Spleen (tissue), 11 donors: ENCODE results near the gene TNS1. TPM values are rescaled to one million over a fixed set of nuclear protein-coding genes. Genes with fewer than 3 reads are reported as not detected.

Source experiments
- DNase-seq: peaks from one replicate; pipeline ENCODE4 v3.0.0-alpha.2; 2020
- H3K27ac ChIP-seq, 8 donors: fragments of 200-600 bp; sonication (generic) in 7 of 8; 1 replicate in 4 of 8; 2 replicates in 4 of 8; pipeline versions ENCODE4 v1.5.0 to v1.8.0; 2016 to 2021; ENCODE audit warnings: inconsistent platforms in 4 of 8, mild to moderate bottlenecking in 4 of 8, moderate library complexity in 1 of 8
- H3K27me3 ChIP-seq, 7 donors: fragments of 200-600 bp; sonication (generic) in 6 of 7; replicated peaks in 1 of 7; 1 replicate in 4 of 7; 2 replicates in 3 of 7; pipeline versions ENCODE4 v1.5.0 to v1.8.0; 2016 to 2021; ENCODE audit warnings: inconsistent platforms in 3 of 7, mild to moderate bottlenecking in 1 of 7
- H3K36me3 ChIP-seq, 6 donors: fragments of 200-600 bp; sonication (generic) in 5 of 6; 1 replicate in 4 of 6; 2 replicates in 2 of 6; pipeline versions ENCODE4 v1.5.0 to v1.8.0; 2016 to 2021; ENCODE audit warnings: inconsistent platforms in 2 of 6
- H3K4me1 ChIP-seq, 6 donors: fragments of 200-600 bp; sonication (generic) in 5 of 6; 1 replicate in 3 of 6; 2 replicates in 3 of 6; pipeline versions ENCODE4 v1.5.0 to v1.8.0; 2016 to 2021; ENCODE audit warnings: inconsistent platforms in 3 of 6
- H3K4me3 ChIP-seq, 8 donors: fragments of 200-600 bp; sonication (generic) in 7 of 8; 1 replicate in 4 of 8; 2 replicates in 4 of 8; pipeline versions ENCODE4 v1.5.0 to v1.8.0; 2016 to 2021; ENCODE audit warnings: inconsistent platforms in 4 of 8, mild to moderate bottlenecking in 4 of 8, moderate library complexity in 2 of 8
- H3K9me3 ChIP-seq, 8 donors: fragments of 200-600 bp; sonication (generic) in 7 of 8; 1 replicate in 4 of 8; 2 replicates in 4 of 8; pipeline versions ENCODE4 v1.5.0 to v1.8.0; 2016 to 2021; ENCODE audit warnings: inconsistent platforms in 4 of 8
- POLR2A ChIP-seq, 3 donors: fragments of 450-650 bp; IDR thresholded peaks; one replicate each; pipeline ENCODE4 v1.5.1; 2017; ENCODE audit warnings: antibody characterized with exemption in 3 of 3, mild to moderate bottlenecking in 1 of 3
- POLR2AphosphoS5 ChIP-seq, 3 donors: sonication (generic); formaldehyde crosslinking; IDR thresholded peaks; one replicate each; pipeline ENCODE4 v1.5.1; 2017; ENCODE audit warnings: antibody characterized with exemption in 3 of 3
- WGBS, 5 donors: extraction: QIAGEN DNeasy Blood & Tissue Kit in 3 of 5; methylation state at CpG; one replicate each; pipeline versions ENCODE4 v1.1.5 to v1.1.7; 2013 to 2018; 5-methylcytosine and 5-hydroxymethylcytosine counted together
- intact Hi-C: fragments of 100-400 bp; cut with DNase I; formaldehyde crosslinking; loops from one replicate; pipeline ENCODE4 v1.15.0; 2023; ENCODE audit warnings: low total_unique reads
- polyA plus RNA-seq, 3 donors: library from polyadenylated mRNA; stranded (reverse); fragments of 200-250 nt; gene quantifications; one replicate each; pipeline ENCODE4 v1.2.1, GENCODE V29; 2013
- total RNA-seq, 7 donors: library from RNA; depleted of rRNA in 3 of 7; stranded (reverse); fragments of >200 nt in 3 of 7; fragmentation: NEBNext Ultra II Directional in 4 of 7; extraction: Animal tissue kit (Norgen Biotek cat#: 25700) in 4 of 7; gene quantifications; one replicate each; pipeline versions ENCODE4 v1.1.0 to v1.2.1, GENCODE V29; 2016 to 2021
- TF ChIP-seq, protein P1 (sequence below), 11 experiments: fragments of 200-600 bp in 7 of 11; fragments of 450-650 bp in 4 of 11; sonication (generic) in 4 of 11; IDR thresholded peaks in 8 of 11; conservative IDR thresholded peaks in 3 of 11; 1 replicate in 7 of 11; 2 replicates in 4 of 11; pipeline versions ENCODE4 v1.4.0 to v1.8.0; 2016 to 2021; ENCODE audit warnings: antibody characterized with exemption in 11 of 11, inconsistent platforms in 4 of 11, mild to moderate bottlenecking in 1 of 11
- donor health status: healthy with polysubstance abuse.
- donor health status: DM: no; HTN: no; CAD: no; lungs with moderate emphysema.
- donor health status: DM: no; HTN: no; CAD: no.
- donor health status: Bipolar disorder and iron deficiency.
- donor health status: healthy.
- donor health status: DM: no; HTN: no; CAD: no.
- donor health status: DM: yes; HTN: yes; CAD: no.

TNS1 gene
- total and polyA plus RNA-seq, 10 donors: 6.9 to 580 (median 246) TPM

- TF ChIP-seq, protein P1, sequence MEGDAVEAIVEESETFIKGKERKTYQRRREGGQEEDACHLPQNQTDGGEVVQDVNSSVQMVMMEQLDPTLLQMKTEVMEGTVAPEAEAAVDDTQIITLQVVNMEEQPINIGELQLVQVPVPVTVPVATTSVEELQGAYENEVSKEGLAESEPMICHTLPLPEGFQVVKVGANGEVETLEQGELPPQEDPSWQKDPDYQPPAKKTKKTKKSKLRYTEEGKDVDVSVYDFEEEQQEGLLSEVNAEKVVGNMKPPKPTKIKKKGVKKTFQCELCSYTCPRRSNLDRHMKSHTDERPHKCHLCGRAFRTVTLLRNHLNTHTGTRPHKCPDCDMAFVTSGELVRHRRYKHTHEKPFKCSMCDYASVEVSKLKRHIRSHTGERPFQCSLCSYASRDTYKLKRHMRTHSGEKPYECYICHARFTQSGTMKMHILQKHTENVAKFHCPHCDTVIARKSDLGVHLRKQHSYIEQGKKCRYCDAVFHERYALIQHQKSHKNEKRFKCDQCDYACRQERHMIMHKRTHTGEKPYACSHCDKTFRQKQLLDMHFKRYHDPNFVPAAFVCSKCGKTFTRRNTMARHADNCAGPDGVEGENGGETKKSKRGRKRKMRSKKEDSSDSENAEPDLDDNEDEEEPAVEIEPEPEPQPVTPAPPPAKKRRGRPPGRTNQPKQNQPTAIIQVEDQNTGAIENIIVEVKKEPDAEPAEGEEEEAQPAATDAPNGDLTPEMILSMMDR (IDR thresholded peaks at IDR 0.05 in 8 of 11, conservative IDR thresholded peaks at IDR 0.05 in 3 of 11): no peak
- TF ChIP-seq POLR2AphosphoS5 (IDR thresholded peaks at IDR 0.05): peak in 2 of 3 donors; percentile 17 to 19
Measured at GRCh38 chr2:217802266-217802665, 200.5 kb downstream of the TNS1 start.

DNA sequence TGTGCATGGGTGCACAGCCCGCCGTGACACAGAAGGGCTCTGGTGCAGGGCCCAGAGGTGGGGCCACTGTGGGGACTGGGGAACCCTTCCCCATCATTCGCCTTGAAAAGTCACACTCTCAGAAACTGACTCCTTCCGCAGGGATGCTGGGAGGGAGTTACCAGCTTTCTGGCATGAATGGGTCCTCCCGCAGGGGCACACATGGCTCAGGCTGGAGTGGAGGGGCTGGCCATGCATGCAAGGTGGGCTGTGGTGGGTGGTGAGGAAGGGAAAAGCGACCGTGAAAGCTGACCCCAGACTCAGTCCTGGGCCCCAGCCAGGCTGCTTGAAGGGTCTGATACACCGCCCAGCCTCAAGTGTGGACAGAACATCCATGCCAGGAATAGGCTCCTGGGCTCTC, 201.1 kb downstream of the TNS1 start:
- TF ChIP-seq POLR2AphosphoS5 (IDR thresholded peaks at IDR 0.05) (peak in 1 of 3 donors; percentile 28), POLR2A (IDR thresholded peaks at IDR 0.05) (no peak)
- TF ChIP-seq, protein P1 (IDR thresholded peaks at IDR 0.05 in 8 of 11, conservative IDR thresholded peaks at IDR 0.05 in 3 of 11): no peak
- no peak for DNase-seq
- no peak overlapping the region for H3K27ac ChIP-seq
- no peaks in the 10 kb centered on the region for H3K27me3 ChIP-seq
- peaks cover 0 to 48% (median 22%) of the 10 kb centered on the region in 6 donors for H3K4me1 ChIP-seq
- peaks cover 0 to 73% (median 12%) of the 10 kb centered on the region in 6 donors for H3K36me3 ChIP-seq
- no peaks in the 10 kb centered on the region for H3K9me3 ChIP-seq
- WGBS, 5 donors: 79 to 92% (median 89%) methylated on average over 8 of the region's 8 CpGs
- no peak overlapping the region for H3K4me3 ChIP-seq
- intact Hi-C loops: no loop called here

More at GRCh38 chr2:217802266-217802665, 200.5 kb downstream of the TNS1 start:
- 79 to 87% (median 82%) methylated on average over 4 of the region's 4 CpGs for WGBS, 5 donors
- Histone ChIP-seq H3K27me3 (no peaks in the 10 kb centered on the region), H3K4me1 (peaks cover 0 to 48% (median 24%) of the 10 kb centered on the region in 6 donors), H3K4me3 (no peak overlapping the region), H3K36me3 (peaks cover 0 to 79% (median 12%) of the 10 kb centered on the region in 6 donors), H3K9me3 (no peaks in the 10 kb centered on the region), H3K27ac (peak overlapping the region in 1 of 8 donors; percentile 5)
- intact Hi-C loops: no loop called here
- DNase-seq: no peak

DNA sequence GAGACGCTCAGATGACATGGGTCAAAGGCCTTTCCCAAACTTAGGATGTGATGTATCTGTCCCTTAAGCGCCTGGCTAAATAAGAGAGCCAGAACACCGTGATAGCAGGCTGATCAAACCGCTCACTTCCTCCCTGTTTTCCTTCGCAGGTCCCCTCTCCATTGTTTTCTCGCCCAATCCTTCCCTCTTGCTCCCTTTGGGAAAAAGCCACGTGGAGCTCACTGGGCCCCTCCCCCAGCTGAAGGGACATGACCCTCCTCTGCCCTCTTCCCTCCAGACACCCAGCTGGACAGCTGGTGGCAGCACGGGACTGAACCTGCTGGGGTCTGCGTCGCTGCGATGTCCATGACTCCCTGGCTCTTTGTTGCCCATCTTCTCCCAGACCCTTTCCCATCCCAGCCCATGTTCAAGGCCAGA, 201.7 kb downstream of the TNS1 start:
- Histone ChIP-seq H3K27me3 (no peaks in the 10 kb centered on the region), H3K4me1 (peaks cover 0 to 48% (median 20%) of the 10 kb centered on the region in 6 donors), H3K36me3 (peaks cover 0 to 67% (median 12%) of the 10 kb centered on the region in 6 donors), H3K27ac (peak overlapping the region in 3 of 8 donors; percentile 11 to 24 (median 15)), H3K9me3 (no peaks in the 10 kb centered on the region), H3K4me3 (no peak overlapping the region)
- whole genome bisulfite sequencing, 5 donors: 61 to 76% (median 69%) methylated on average over 11 of the region's 11 CpGs
- intact Hi-C loops: no loop called here
- TF ChIP-seq POLR2A (IDR thresholded peaks at IDR 0.05) (no peak), POLR2AphosphoS5 (IDR thresholded peaks at IDR 0.05) (peak in 1 of 3 donors; percentile 27)
- TF ChIP-seq, protein P1 (IDR thresholded peaks at IDR 0.05 in 8 of 11, conservative IDR thresholded peaks at IDR 0.05 in 3 of 11): no peak
- no peak for DNase-seq

DNA sequence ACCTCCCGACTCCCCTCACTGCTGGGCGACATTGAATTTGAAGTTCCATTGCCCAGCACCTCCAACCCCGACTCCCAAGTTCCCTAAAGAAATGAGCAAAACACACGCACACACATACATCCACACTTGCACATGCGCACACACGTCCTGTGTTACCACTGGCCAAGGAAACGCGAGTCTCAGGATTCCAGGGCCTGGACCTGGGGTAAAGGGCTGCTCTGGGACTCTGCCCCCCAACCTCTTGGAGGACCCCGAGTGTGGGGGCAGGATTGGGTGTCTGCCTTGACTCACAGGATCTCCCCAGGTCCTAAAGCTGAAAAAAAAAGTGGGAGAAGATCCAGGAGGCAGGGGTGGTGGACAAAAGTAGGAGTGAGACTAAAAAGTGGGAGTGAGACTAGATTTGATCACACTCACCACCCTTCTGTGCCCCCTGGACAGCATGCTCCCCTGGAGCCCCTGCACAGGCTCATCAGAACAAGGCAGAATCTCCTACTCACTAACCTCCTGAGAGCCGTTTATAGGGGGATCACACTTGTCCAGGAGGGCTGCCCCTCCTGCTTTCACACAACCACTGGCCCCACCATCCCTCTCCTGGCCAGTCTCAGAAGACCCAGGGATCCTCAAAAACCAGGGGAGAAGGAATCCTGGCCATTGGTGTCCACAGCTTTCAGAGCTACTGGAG, 202.2 kb downstream of the TNS1 start:
- Histone ChIP-seq H3K27ac (peak overlapping the region in 3 of 8 donors; percentile 11 to 24 (median 15)), H3K4me3 (no peak overlapping the region), H3K9me3 (no peaks in the 10 kb centered on the region), H3K4me1 (peaks cover 0 to 49% (median 21%) of the 10 kb centered on the region in 6 donors), H3K27me3 (no peaks in the 10 kb centered on the region), H3K36me3 (peaks cover 0 to 64% (median 12%) of the 10 kb centered on the region in 6 donors)
- intact Hi-C loops: no loop called here
- 83 to 92% (median 84%) methylated on average over 10 of the region's 10 CpGs for WGBS, 5 donors
- TF ChIP-seq POLR2AphosphoS5 (IDR thresholded peaks at IDR 0.05) (peak in 1 of 3 donors; percentile 41), POLR2A (IDR thresholded peaks at IDR 0.05) (no peak)
- TF ChIP-seq, protein P1 (IDR thresholded peaks at IDR 0.05 in 8 of 11, conservative IDR thresholded peaks at IDR 0.05 in 3 of 11): no peak
- DNase-seq: no peak
